ENCODE data around the gene S1PR1.

Gene S1PR1

GRCh38 chr1:101243751-101244150 lies 6.9 kb downstream of the S1PR1 start:
- Histone ChIP-seq H3K9me3 (ENCODE audit: control insufficient read depth, low read length) (no peaks in the 10 kb centered on the region), H3K27ac (ENCODE audit: insufficient read depth, low read length, poor library complexity, severe bottlenecking) (no peak overlapping the region), H3K4me1 (ENCODE audit: control insufficient read depth, insufficient read depth, low read length, poor library complexity, severe bottlenecking) (peaks cover 33% of the 10 kb centered on the region), H3K27me3 (replicated peaks; ENCODE audit: control insufficient read depth, insufficient read depth, low read length, poor library complexity, severe bottlenecking) (no peaks in the 10 kb centered on the region), H3K4me3 (ENCODE audit: insufficient read depth, low read depth, low read length, poor library complexity, severe bottlenecking) (no peak overlapping the region), H3K36me3 (ENCODE audit: control insufficient read depth, insufficient read depth, low read length) (peaks cover 34% of the 10 kb centered on the region)
- DNase-seq: no peak

- no peak overlapping the region for H3K4me3 ChIP-seq (ENCODE audit: insufficient read depth, low read depth, low read length, poor library complexity, severe bottlenecking)
- no peak for DNase-seq
- H3K27ac ChIP-seq (ENCODE audit: insufficient read depth, low read length, poor library complexity, severe bottlenecking): no peak overlapping the region
- peaks cover 24% of the 10 kb centered on the region for H3K36me3 ChIP-seq (ENCODE audit: control insufficient read depth, insufficient read depth, low read length)
- no peaks in the 10 kb centered on the region for H3K9me3 ChIP-seq (ENCODE audit: control insufficient read depth, low read length)
- no peaks in the 10 kb centered on the region for H3K27me3 ChIP-seq (replicated peaks; ENCODE audit: control insufficient read depth, insufficient read depth, low read length, poor library complexity, severe bottlenecking)
- peaks cover 31% of the 10 kb centered on the region for H3K4me1 ChIP-seq (ENCODE audit: control insufficient read depth, insufficient read depth, low read length, poor library complexity, severe bottlenecking)
These were observed 8.0 kb downstream of the S1PR1 start for GRCh38 chr1:101244842-101245241.

- H3K27me3 ChIP-seq (replicated peaks; ENCODE audit: control insufficient read depth, insufficient read depth, low read length, poor library complexity, severe bottlenecking): no peaks in the 10 kb centered on the region
- H3K9me3 ChIP-seq (ENCODE audit: control insufficient read depth, low read length): no peaks in the 10 kb centered on the region
- H3K4me3 ChIP-seq (ENCODE audit: insufficient read depth, low read depth, low read length, poor library complexity, severe bottlenecking): no peak overlapping the region
- peaks cover 18% of the 10 kb centered on the region for H3K36me3 ChIP-seq (ENCODE audit: control insufficient read depth, insufficient read depth, low read length)
- H3K4me1 ChIP-seq (ENCODE audit: control insufficient read depth, insufficient read depth, low read length, poor library complexity, severe bottlenecking): peaks cover 26% of the 10 kb centered on the region
- no peak overlapping the region for H3K27ac ChIP-seq (ENCODE audit: insufficient read depth, low read length, poor library complexity, severe bottlenecking)
- DNase-seq: no peak
These were observed 8.6 kb downstream of the S1PR1 start for GRCh38 chr1:101245246-101245927.

- Histone ChIP-seq H3K9me3 (ENCODE audit: control insufficient read depth, low read length) (no peaks in the 10 kb centered on the region), H3K27me3 (replicated peaks; ENCODE audit: control insufficient read depth, insufficient read depth, low read length, poor library complexity, severe bottlenecking) (no peaks in the 10 kb centered on the region), H3K4me1 (ENCODE audit: control insufficient read depth, insufficient read depth, low read length, poor library complexity, severe bottlenecking) (peaks cover 18% of the 10 kb centered on the region), H3K4me3 (ENCODE audit: insufficient read depth, low read depth, low read length, poor library complexity, severe bottlenecking) (no peak overlapping the region), H3K27ac (ENCODE audit: insufficient read depth, low read length, poor library complexity, severe bottlenecking) (no peak overlapping the region), H3K36me3 (ENCODE audit: control insufficient read depth, insufficient read depth, low read length) (peaks cover 2% of the 10 kb centered on the region)
- no peak for DNase-seq
These were observed 10.8 kb downstream of the S1PR1 start for GRCh38 chr1:101247404-101248287.

- DNase-seq: no peak
- H3K4me3 ChIP-seq (ENCODE audit: insufficient read depth, low read depth, low read length, poor library complexity, severe bottlenecking): no peak overlapping the region
These were observed 13.4 kb downstream of the S1PR1 start for GRCh38 chr1:101250222-101250621.

GRCh38 chr1:101250656-101251272 lies 13.9 kb downstream of the S1PR1 start:
- Histone ChIP-seq H3K36me3 (ENCODE audit: control insufficient read depth, insufficient read depth, low read length) (no peaks in the 10 kb centered on the region), H3K4me1 (ENCODE audit: control insufficient read depth, insufficient read depth, low read length, poor library complexity, severe bottlenecking) (peaks cover 13% of the 10 kb centered on the region), H3K27me3 (replicated peaks; ENCODE audit: control insufficient read depth, insufficient read depth, low read length, poor library complexity, severe bottlenecking) (no peaks in the 10 kb centered on the region), H3K27ac (ENCODE audit: insufficient read depth, low read length, poor library complexity, severe bottlenecking) (no peak overlapping the region), H3K9me3 (ENCODE audit: control insufficient read depth, low read length) (no peaks in the 10 kb centered on the region), H3K4me3 (ENCODE audit: insufficient read depth, low read depth, low read length, poor library complexity, severe bottlenecking) (no peak overlapping the region)
- no peak for DNase-seq

More at GRCh38 chr1:101250222-101250621, 13.4 kb downstream of the S1PR1 start:
- no peak overlapping the region for H3K27ac ChIP-seq (ENCODE audit: insufficient read depth, low read length, poor library complexity, severe bottlenecking)
- peaks cover 13% of the 10 kb centered on the region for H3K4me1 ChIP-seq (ENCODE audit: control insufficient read depth, insufficient read depth, low read length, poor library complexity, severe bottlenecking)
- H3K36me3 ChIP-seq (ENCODE audit: control insufficient read depth, insufficient read depth, low read length): no peaks in the 10 kb centered on the region
- no peaks in the 10 kb centered on the region for H3K27me3 ChIP-seq (replicated peaks; ENCODE audit: control insufficient read depth, insufficient read depth, low read length, poor library complexity, severe bottlenecking)
- H3K9me3 ChIP-seq (ENCODE audit: control insufficient read depth, low read length): no peaks in the 10 kb centered on the region

GRCh38 chr1:101251504-101251903 lies 14.7 kb downstream of the S1PR1 start:
- no peaks in the 10 kb centered on the region for H3K27me3 ChIP-seq (replicated peaks; ENCODE audit: control insufficient read depth, insufficient read depth, low read length, poor library complexity, severe bottlenecking)
- peaks cover 13% of the 10 kb centered on the region for H3K4me1 ChIP-seq (ENCODE audit: control insufficient read depth, insufficient read depth, low read length, poor library complexity, severe bottlenecking)
- DNase-seq: no peak
- H3K27ac ChIP-seq (ENCODE audit: insufficient read depth, low read length, poor library complexity, severe bottlenecking): no peak overlapping the region
- H3K4me3 ChIP-seq (ENCODE audit: insufficient read depth, low read depth, low read length, poor library complexity, severe bottlenecking): no peak overlapping the region
- no peaks in the 10 kb centered on the region for H3K9me3 ChIP-seq (ENCODE audit: control insufficient read depth, low read length)
- no peaks in the 10 kb centered on the region for H3K36me3 ChIP-seq (ENCODE audit: control insufficient read depth, insufficient read depth, low read length)

GRCh38 chr1:101253976-101254674 lies 17.3 kb downstream of the S1PR1 start:
- no peak overlapping the region for H3K4me3 ChIP-seq (ENCODE audit: insufficient read depth, low read depth, low read length, poor library complexity, severe bottlenecking)
- no peak for DNase-seq
- H3K9me3 ChIP-seq (ENCODE audit: control insufficient read depth, low read length): no peaks in the 10 kb centered on the region
- H3K27me3 ChIP-seq (replicated peaks; ENCODE audit: control insufficient read depth, insufficient read depth, low read length, poor library complexity, severe bottlenecking): no peaks in the 10 kb centered on the region
- H3K27ac ChIP-seq (ENCODE audit: insufficient read depth, low read length, poor library complexity, severe bottlenecking): no peak overlapping the region
- no peaks in the 10 kb centered on the region for H3K36me3 ChIP-seq (ENCODE audit: control insufficient read depth, insufficient read depth, low read length)
- peaks cover 26% of the 10 kb centered on the region for H3K4me1 ChIP-seq (ENCODE audit: control insufficient read depth, insufficient read depth, low read length, poor library complexity, severe bottlenecking)

GRCh38 chr1:101257500-101258325 lies 20.9 kb downstream of the S1PR1 start:
- DNase-seq: peak in 2 of 3 donors; percentile 16 to 22
- Histone ChIP-seq H3K27ac (ENCODE audit: insufficient read depth, low read length, poor library complexity, severe bottlenecking) (peak overlapping the region; percentile 14), H3K4me1 (ENCODE audit: control insufficient read depth, insufficient read depth, low read length, poor library complexity, severe bottlenecking) (peaks cover 40% of the 10 kb centered on the region), H3K9me3 (ENCODE audit: control insufficient read depth, low read length) (no peaks in the 10 kb centered on the region), H3K27me3 (replicated peaks; ENCODE audit: control insufficient read depth, insufficient read depth, low read length, poor library complexity, severe bottlenecking) (no peaks in the 10 kb centered on the region), H3K36me3 (ENCODE audit: control insufficient read depth, insufficient read depth, low read length) (no peaks in the 10 kb centered on the region), H3K4me3 (ENCODE audit: insufficient read depth, low read depth, low read length, poor library complexity, severe bottlenecking) (no peak overlapping the region)

Data from effector memory CD4-positive, alpha-beta T cell (primary cell).